ENCODE data around the gene RAPGEF6.

DNA sequence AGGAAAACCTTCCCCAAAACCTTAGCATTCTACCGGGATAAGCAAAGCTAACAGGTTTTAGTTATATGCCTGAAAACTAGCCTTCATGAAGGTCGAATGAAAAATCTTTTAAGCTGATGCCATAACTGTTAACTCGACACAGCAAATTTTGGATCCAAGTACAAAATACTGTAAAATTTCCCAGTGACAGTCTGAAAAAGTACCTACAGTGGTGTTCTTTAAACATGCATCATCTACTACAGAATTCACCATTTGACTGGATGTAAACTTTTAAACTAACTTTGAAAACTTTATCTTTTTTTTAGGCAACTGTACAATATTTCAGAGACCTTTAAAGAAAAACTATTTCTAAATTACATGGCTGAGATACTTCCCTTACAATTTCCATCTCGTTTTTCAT, 791 bp downstream of the RAPGEF6 start:
- TF ChIP-seq CTCF (IDR thresholded peaks at IDR 0.05) (no peak), POLR2AphosphoS5 (IDR thresholded peaks at IDR 0.05) (no peak), POLR2A (IDR thresholded peaks at IDR 0.05) (no peak)
